BLaER1 (cell line): ENCODE results near the gene HOXB2.

ENCODE experiments used
- H3K27ac ChIP-seq: shearing (Covaris generic); formaldehyde crosslinking; 2 replicates; pipeline ENCODE4 v1.8.1; 2022
- H3K27me3 ChIP-seq: shearing (Covaris generic); formaldehyde crosslinking; 2 replicates; pipeline ENCODE4 v1.8.1; 2022
- H3K36me3 ChIP-seq: shearing (Covaris generic); formaldehyde crosslinking; 2 replicates; pipeline ENCODE4 v1.8.1; 2022
- H3K4me1 ChIP-seq: shearing (Covaris generic); formaldehyde crosslinking; 2 replicates; pipeline ENCODE4 v1.8.1; 2022
- H3K4me2 ChIP-seq: shearing (Covaris generic); formaldehyde crosslinking; 2 replicates; pipeline ENCODE4 v1.8.1; 2022
- H3K4me3 ChIP-seq: shearing (Covaris generic); formaldehyde crosslinking; 2 replicates; pipeline ENCODE4 v1.8.1; 2022
- H3K9ac ChIP-seq: shearing (Covaris generic); formaldehyde crosslinking; 2 replicates; pipeline ENCODE4 v1.8.1; 2022
- H3K9me3 ChIP-seq: shearing (Covaris generic); formaldehyde crosslinking; 2 replicates; pipeline ENCODE4 v1.8.1; 2022
- H4K20me1 ChIP-seq: shearing (Covaris generic); formaldehyde crosslinking; 2 replicates; pipeline ENCODE4 v1.8.1; 2022
- Cebpa-rat ChIP-seq: shearing (Covaris generic); IDR thresholded peaks from 2 replicates; pipeline ENCODE4 v1.8.1; 2022

Gene HOXB2

GRCh38 chr17:48553826-48554225, 8.9 kb upstream of the HOXB2 start:
- H3K4me2 ChIP-seq, result no peak overlapping the region
- no peaks in the 10 kb centered on the region for H3K36me3 ChIP-seq
- no peak overlapping the region for H3K27ac ChIP-seq
- peaks cover 82% of the 10 kb centered on the region for H4K20me1 ChIP-seq
- no peaks in the 10 kb centered on the region for H3K9me3 ChIP-seq
- no peak overlapping the region for H3K9ac ChIP-seq
- H3K27me3 ChIP-seq, result peaks cover 94% of the 10 kb centered on the region
- H3K4me1 ChIP-seq, result no peaks in the 10 kb centered on the region
- TF ChIP-seq Cebpa-rat, result no peak
- no peak overlapping the region for H3K4me3 ChIP-seq

- H3K27ac ChIP-seq, result no peak overlapping the region
- no peaks in the 10 kb centered on the region for H3K36me3 ChIP-seq
- peaks cover 79% of the 10 kb centered on the region for H4K20me1 ChIP-seq
- peaks cover 94% of the 10 kb centered on the region for H3K27me3 ChIP-seq
- TF ChIP-seq Cebpa-rat, result no peak
- no peak overlapping the region for H3K4me2 ChIP-seq
- H3K4me1 ChIP-seq, result no peaks in the 10 kb centered on the region
- no peak overlapping the region for H3K9ac ChIP-seq
- no peaks in the 10 kb centered on the region for H3K9me3 ChIP-seq
- H3K4me3 ChIP-seq, result no peak overlapping the region
Measured at GRCh38 chr17:48553190-48553547, 8.3 kb upstream of the HOXB2 start.

DNA sequence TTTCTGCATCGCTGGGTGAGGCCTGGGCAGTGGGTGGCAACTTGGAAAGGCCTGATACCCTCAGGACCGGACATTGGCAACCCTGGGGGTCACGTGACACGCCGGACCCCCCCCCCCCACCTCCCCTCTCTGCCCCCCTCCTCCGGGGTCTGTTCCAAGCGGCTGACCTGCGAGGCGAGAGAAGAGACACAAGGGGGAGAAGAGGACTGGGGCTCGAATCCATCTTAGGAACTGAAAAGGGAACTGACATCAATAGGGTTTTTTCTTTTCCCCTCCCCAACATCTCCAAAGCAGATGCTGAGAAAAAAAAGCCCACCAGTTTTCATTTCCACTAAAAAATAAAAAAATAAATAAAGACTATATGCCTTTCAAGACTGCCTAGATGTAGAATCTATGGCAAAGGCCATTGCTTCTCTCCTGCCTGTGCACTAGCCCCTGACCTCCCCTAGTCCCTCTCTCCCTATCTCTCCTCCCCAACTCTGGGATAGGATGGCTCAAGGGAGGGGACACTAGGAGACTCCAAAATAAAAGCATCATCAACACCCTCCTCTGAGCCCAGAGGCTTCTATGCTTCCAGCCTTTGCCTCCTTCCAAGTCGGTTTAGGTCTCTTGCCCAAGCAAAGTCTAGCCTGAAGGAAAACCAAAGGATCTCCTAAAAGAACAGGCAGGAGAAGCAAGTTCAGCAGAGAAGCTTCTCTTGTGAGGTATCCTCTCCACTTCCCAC, 7.7 kb upstream of the HOXB2 start:
- peaks cover 94% of the 10 kb centered on the region for H3K27me3 ChIP-seq

GRCh38 chr17:48551596-48552465, 6.9 kb upstream of the HOXB2 start:
- Histone ChIP-seq H4K20me1 (peaks cover 79% of the 10 kb centered on the region), H3K27ac (no peak overlapping the region), H3K4me3 (no peak overlapping the region), H3K9me3 (no peaks in the 10 kb centered on the region), H3K9ac (no peak overlapping the region), H3K36me3 (no peaks in the 10 kb centered on the region), H3K4me2 (no peak overlapping the region), H3K4me1 (no peaks in the 10 kb centered on the region), H3K27me3 (peaks cover 94% of the 10 kb centered on the region)
- TF ChIP-seq Cebpa-rat, result no peak

More for the DNA sequence above, 7.7 kb upstream of the HOXB2 start:
- no peak overlapping the region for H3K4me2 ChIP-seq
- H4K20me1 ChIP-seq, result peaks cover 79% of the 10 kb centered on the region
- H3K27ac ChIP-seq, result no peak overlapping the region
- H3K4me3 ChIP-seq, result no peak overlapping the region
- no peaks in the 10 kb centered on the region for H3K4me1 ChIP-seq
- H3K9me3 ChIP-seq, result no peaks in the 10 kb centered on the region
- TF ChIP-seq Cebpa-rat, result no peak
- H3K36me3 ChIP-seq, result no peaks in the 10 kb centered on the region
- H3K9ac ChIP-seq, result no peak overlapping the region

- TF ChIP-seq Cebpa-rat, result no peak
- Histone ChIP-seq H3K36me3 (no peaks in the 10 kb centered on the region), H3K4me3 (no peak overlapping the region), H3K27ac (no peak overlapping the region), H3K9me3 (no peaks in the 10 kb centered on the region), H3K4me2 (no peak overlapping the region), H3K27me3 (peaks cover 94% of the 10 kb centered on the region), H3K9ac (no peak overlapping the region), H3K4me1 (no peaks in the 10 kb centered on the region), H4K20me1 (peaks cover 79% of the 10 kb centered on the region)
Measured at GRCh38 chr17:48551214-48551555, 6.3 kb upstream of the HOXB2 start.

DNA sequence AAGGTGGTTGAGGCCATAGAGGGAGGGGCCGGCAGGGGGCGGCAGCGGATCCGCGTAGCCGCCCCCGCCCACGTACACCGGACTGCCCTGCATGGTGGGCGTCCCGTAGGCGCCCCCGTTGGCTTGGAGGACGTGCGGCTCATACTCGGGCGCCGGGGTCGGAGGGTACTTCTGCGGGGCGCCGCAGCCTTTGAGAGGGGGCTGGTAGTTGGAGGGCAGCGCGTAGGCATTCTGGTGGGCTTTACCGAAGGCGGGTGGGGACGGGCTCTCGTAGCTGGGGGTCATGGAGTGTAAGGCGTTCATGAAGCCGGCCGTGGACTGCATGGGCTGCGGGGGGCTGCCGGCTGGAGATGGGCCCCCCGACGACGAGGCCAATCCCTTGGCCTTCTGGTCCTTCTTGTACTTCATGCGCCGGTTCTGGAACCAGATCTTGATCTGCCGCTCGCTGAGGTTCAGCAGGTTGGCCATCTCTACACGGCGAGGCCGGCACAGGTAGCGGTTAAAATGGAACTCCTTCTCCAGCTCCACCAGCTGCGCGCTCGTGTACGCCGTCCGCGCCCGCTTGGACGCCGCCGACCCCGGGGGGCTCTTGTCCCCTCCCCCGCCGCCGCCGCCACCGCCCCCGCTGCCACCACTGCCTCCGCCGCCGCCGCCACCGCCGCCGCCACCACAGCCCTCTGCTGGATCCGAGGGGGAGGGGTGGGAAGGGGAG, 5.7 kb upstream of the HOXB2 start:
- no peak for TF ChIP-seq Cebpa-rat
- Histone ChIP-seq H4K20me1 (peaks cover 80% of the 10 kb centered on the region), H3K4me1 (no peaks in the 10 kb centered on the region), H3K4me3 (no peak overlapping the region), H3K27me3 (peaks cover 94% of the 10 kb centered on the region), H3K4me2 (no peak overlapping the region), H3K36me3 (no peaks in the 10 kb centered on the region), H3K9ac (no peak overlapping the region), H3K9me3 (no peaks in the 10 kb centered on the region), H3K27ac (no peak overlapping the region)

- Histone ChIP-seq H3K9me3 (no peaks in the 10 kb centered on the region), H3K9ac (no peak overlapping the region), H3K27ac (no peak overlapping the region), H3K4me2 (no peak overlapping the region), H3K4me1 (no peaks in the 10 kb centered on the region), H3K36me3 (no peaks in the 10 kb centered on the region), H4K20me1 (peaks cover 86% of the 10 kb centered on the region), H3K4me3 (no peak overlapping the region), H3K27me3 (peaks cover 94% of the 10 kb centered on the region)
- no peak for TF ChIP-seq Cebpa-rat
Measured at GRCh38 chr17:48549914-48550501, 5.1 kb upstream of the HOXB2 start.

- H3K36me3 ChIP-seq, result no peaks in the 10 kb centered on the region
- H3K27ac ChIP-seq, result no peak overlapping the region
- H3K4me2 ChIP-seq, result no peak overlapping the region
- H3K4me1 ChIP-seq, result no peaks in the 10 kb centered on the region
- no peak for TF ChIP-seq Cebpa-rat
- H3K4me3 ChIP-seq, result no peak overlapping the region
- H4K20me1 ChIP-seq, result peaks cover 85% of the 10 kb centered on the region
- H3K9me3 ChIP-seq, result no peaks in the 10 kb centered on the region
- peaks cover 94% of the 10 kb centered on the region for H3K27me3 ChIP-seq
- no peak overlapping the region for H3K9ac ChIP-seq
Measured at GRCh38 chr17:48549281-48549630, 4.3 kb upstream of the HOXB2 start.

GRCh38 chr17:48548523-48549280, 3.8 kb upstream of the HOXB2 start:
- H3K27ac ChIP-seq, result no peak overlapping the region
- TF ChIP-seq Cebpa-rat, result no peak
- H3K4me3 ChIP-seq, result no peak overlapping the region
- no peak overlapping the region for H3K4me2 ChIP-seq
- no peak overlapping the region for H3K9ac ChIP-seq
- peaks cover 85% of the 10 kb centered on the region for H4K20me1 ChIP-seq
- no peaks in the 10 kb centered on the region for H3K4me1 ChIP-seq
- no peaks in the 10 kb centered on the region for H3K36me3 ChIP-seq
- no peaks in the 10 kb centered on the region for H3K9me3 ChIP-seq
- H3K27me3 ChIP-seq, result peaks cover 94% of the 10 kb centered on the region
